Mesendoderm (in vitro differentiated cells): ENCODE data around the gene MZF1.

Source experiments
- DNase-seq: peaks from one replicate; pipeline ENCODE4 v3.0.0; 2013
- H2AK5ac ChIP-seq: 2 replicates; pipeline ENCODE4 v1.6.1; 2013; ENCODE audit warnings: low read length, inconsistent platforms
- H2BK120ac ChIP-seq: 2 replicates; pipeline ENCODE4 v1.6.1; 2013; ENCODE audit warnings: low read depth, mild to moderate bottlenecking, low read length, moderate library complexity, mixed read lengths
- H2BK15ac ChIP-seq: replicated peaks from 2 replicates; pipeline ENCODE4 v1.6.1; 2013; ENCODE audit warnings: low read depth, mild to moderate bottlenecking, moderate library complexity
- H2BK5ac ChIP-seq: 2 replicates; pipeline ENCODE4 v1.6.1; 2013; ENCODE audit warnings: low read length, inconsistent platforms
- H3K18ac ChIP-seq: 2 replicates; pipeline ENCODE4 v1.6.1; 2013; ENCODE audit warnings: mild to moderate bottlenecking, low read length, mixed read lengths
- H3K23ac ChIP-seq: one replicate; pipeline ENCODE4 v1.6.1; 2013; ENCODE audit warnings: low read length
- H3K27ac ChIP-seq: 2 replicates; pipeline ENCODE4 v1.5.1; 2013; ENCODE audit warnings: low read depth, mild to moderate bottlenecking, inconsistent platforms, low read length, moderate library complexity
- H3K27me3 ChIP-seq: 2 replicates; pipeline ENCODE4 v1.6.1; 2013; ENCODE audit warnings: low read length, control low read depth, mild to moderate bottlenecking, inconsistent platforms; ENCODE audit not compliant: insufficient read depth, poor library complexity
- H3K36me3 ChIP-seq: 2 replicates; pipeline ENCODE4 v1.6.1; 2013; ENCODE audit warnings: low read length, inconsistent platforms; ENCODE audit not compliant: control insufficient read depth, insufficient read depth
- H3K4ac ChIP-seq: one replicate; pipeline ENCODE4 v1.6.1; 2013; ENCODE audit warnings: low read depth, mild to moderate bottlenecking, low read length, moderate library complexity
- H3K4me1 ChIP-seq: 2 replicates; pipeline ENCODE4 v1.6.1; 2013; ENCODE audit warnings: low read depth, low read length, inconsistent platforms; ENCODE audit not compliant: control insufficient read depth
- H3K4me2 ChIP-seq: 2 replicates; pipeline ENCODE4 v1.6.1; 2013; ENCODE audit warnings: low read length
- H3K4me3 ChIP-seq: 2 replicates; pipeline ENCODE4 v1.5.1; 2013; ENCODE audit warnings: mild to moderate bottlenecking, low read length
- H3K56ac ChIP-seq: one replicate; pipeline ENCODE4 v1.6.1; 2013; ENCODE audit warnings: low read length
- H3K79me1 ChIP-seq: 2 replicates; pipeline ENCODE4 v1.6.1; 2013; ENCODE audit warnings: low read length, inconsistent platforms
- H3K79me2 ChIP-seq: 2 replicates; pipeline ENCODE4 v1.6.1; 2013; ENCODE audit warnings: mild to moderate bottlenecking, low read length; ENCODE audit not compliant: control insufficient read depth, insufficient read depth
- H3K9ac ChIP-seq: 2 replicates; pipeline ENCODE4 v1.6.1; 2013; ENCODE audit warnings: low read length, inconsistent platforms
- H4K5ac ChIP-seq: one replicate; pipeline ENCODE4 v1.6.1; 2013; ENCODE audit warnings: low read length
- H4K8ac ChIP-seq: one replicate; pipeline ENCODE4 v1.6.1; 2013; ENCODE audit warnings: low read depth, mild to moderate bottlenecking, control low read depth, low read length, moderate library complexity
- WGBS: extraction: QIAGEN DNeasy Blood & Tissue Kit; methylation state at CpG from one replicate; pipeline ENCODE4 v1.1.7; 2013; ENCODE audit warnings: low lambda C conversion rate, missing lambda C conversion rate; ENCODE audit not compliant: insufficient coverage; ENCODE audit errors: extremely low coverage; 5-methylcytosine and 5-hydroxymethylcytosine counted together

Gene MZF1

DNA sequence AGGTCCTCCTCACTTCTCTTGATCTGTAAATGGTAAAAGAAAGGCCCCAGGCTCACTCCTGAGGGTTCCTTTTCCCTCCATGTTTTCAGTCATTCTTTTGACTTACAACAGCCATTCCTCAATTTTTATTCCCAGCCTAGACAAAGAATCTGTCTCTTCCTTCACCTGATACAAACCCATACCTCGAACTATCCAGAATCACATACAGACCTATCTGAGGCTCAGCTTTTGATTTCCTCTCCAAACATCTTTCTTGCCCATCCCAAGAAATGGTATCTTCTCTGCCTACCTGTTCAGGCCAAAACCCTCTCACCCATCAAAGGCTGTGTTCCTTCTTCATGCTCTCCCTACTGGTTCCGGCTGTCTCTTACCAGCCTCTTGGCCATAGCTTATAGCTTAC is 20.5 kb downstream of the MZF1 start:
- no peak for DNase-seq
- no CpG with 5 or more reads among the region's 2 CpGs for WGBS
- no peak overlapping the region for H2BK5ac ChIP-seq
- H3K4ac ChIP-seq, result no peak overlapping the region
- H2BK15ac ChIP-seq, result no peak overlapping the region
- peaks cover 39% of the 10 kb centered on the region for H3K79me2 ChIP-seq
- peaks cover 35% of the 10 kb centered on the region for H3K36me3 ChIP-seq
- no peak overlapping the region for H4K5ac ChIP-seq
- no peak overlapping the region for H2AK5ac ChIP-seq
- no peak overlapping the region for H3K56ac ChIP-seq
- H3K27ac ChIP-seq, result no peak overlapping the region
- peaks cover 33% of the 10 kb centered on the region for H3K79me1 ChIP-seq
- H3K4me3 ChIP-seq, result no peak overlapping the region
- no peak overlapping the region for H3K4me2 ChIP-seq
- H2BK120ac ChIP-seq, result no peak overlapping the region
- peaks cover 6% of the 10 kb centered on the region for H3K4me1 ChIP-seq
- no peaks in the 10 kb centered on the region for H3K27me3 ChIP-seq
- no peak overlapping the region for H3K18ac ChIP-seq
- no peak overlapping the region for H3K23ac ChIP-seq
- H4K8ac ChIP-seq, result no peak overlapping the region
- no peak overlapping the region for H3K9ac ChIP-seq

DNA sequence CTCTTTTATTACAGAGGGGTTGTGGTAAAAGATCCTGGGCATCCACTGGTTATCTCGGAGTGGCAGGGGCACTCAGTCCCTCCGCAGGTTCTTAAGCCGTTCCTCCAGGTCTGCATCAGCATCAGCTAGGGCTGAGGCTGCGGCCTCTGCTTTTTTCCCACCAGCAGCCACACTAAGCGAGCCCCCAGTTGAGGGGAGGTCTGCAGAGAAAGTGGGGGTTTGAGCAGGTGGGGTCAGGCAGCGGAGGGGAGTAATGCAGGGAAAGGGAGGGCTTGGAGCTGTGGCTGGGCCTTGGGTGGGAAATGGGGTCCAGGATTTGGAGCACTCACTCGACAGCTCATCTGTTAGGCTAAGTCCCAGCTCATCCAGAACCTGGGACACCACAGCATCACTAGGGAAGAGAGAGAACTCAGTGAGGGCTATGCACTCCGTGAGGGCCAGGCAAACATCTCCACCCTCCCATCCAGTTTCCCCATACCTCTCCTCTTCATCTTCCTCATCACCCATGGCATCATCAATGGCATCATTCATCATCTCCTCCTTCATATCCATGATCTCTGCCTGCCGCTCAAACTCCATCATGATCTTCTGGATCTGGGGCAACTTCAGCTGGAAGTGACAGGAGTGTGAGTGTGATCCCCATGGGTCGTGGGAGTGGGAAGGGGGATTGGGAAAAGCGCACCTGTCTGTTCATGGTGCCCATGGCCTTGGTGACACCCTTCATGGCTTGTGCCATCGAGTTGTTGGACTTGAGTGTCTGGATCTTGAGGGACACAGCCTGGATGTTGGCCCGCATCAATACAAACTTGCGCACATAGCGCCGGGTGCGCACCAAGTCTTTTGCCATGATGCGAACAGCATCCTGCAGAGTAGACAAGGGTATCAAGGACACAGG is 21.3 kb downstream of the MZF1 start:
- Histone ChIP-seq H3K9ac (no peak overlapping the region), H3K27me3 (no peaks in the 10 kb centered on the region), H3K56ac (no peak overlapping the region), H4K5ac (no peak overlapping the region), H2BK120ac (no peak overlapping the region), H3K79me1 (peaks cover 36% of the 10 kb centered on the region), H3K4me3 (no peak overlapping the region), H3K27ac (no peak overlapping the region), H3K36me3 (peaks cover 41% of the 10 kb centered on the region), H3K4me2 (no peak overlapping the region), H3K23ac (no peak overlapping the region), H2BK15ac (no peak overlapping the region), H2BK5ac (no peak overlapping the region), H3K18ac (no peak overlapping the region), H2AK5ac (no peak overlapping the region), H3K4ac (no peak overlapping the region), H4K8ac (no peak overlapping the region), H3K79me2 (peaks cover 39% of the 10 kb centered on the region), H3K4me1 (peaks cover 2% of the 10 kb centered on the region)
- WGBS, result no CpG with 5 or more reads among the region's 18 CpGs
- no peak for DNase-seq

DNA sequence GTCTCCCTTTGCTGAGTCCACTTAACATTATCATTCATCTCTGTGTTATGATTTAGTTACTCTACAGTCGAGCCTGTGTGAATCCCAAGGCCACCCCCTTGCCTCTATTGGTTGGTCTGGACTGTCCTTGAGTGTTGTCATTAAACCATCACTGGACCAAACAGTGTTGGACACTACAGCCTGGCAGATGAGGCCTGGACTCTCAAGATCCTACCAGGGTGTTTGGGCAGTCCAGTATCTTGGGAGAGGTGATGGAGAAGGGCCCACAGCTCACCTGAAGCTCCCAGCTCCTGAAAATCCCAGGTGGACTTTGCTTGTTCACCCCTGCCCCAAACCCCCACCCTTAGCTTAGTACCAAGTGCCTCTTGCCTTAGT is 22.0 kb downstream of the MZF1 start:
- Histone ChIP-seq H2AK5ac (no peak overlapping the region), H2BK120ac (no peak overlapping the region), H2BK15ac (no peak overlapping the region), H3K27ac (no peak overlapping the region), H4K8ac (no peak overlapping the region), H3K36me3 (peaks cover 40% of the 10 kb centered on the region), H4K5ac (no peak overlapping the region), H3K4me3 (no peak overlapping the region), H3K4ac (no peak overlapping the region), H3K4me2 (no peak overlapping the region), H3K4me1 (peaks cover 9% of the 10 kb centered on the region), H3K9ac (no peak overlapping the region), H3K56ac (no peak overlapping the region), H3K23ac (no peak overlapping the region), H2BK5ac (no peak overlapping the region), H3K18ac (no peak overlapping the region), H3K79me1 (peaks cover 33% of the 10 kb centered on the region), H3K79me2 (peaks cover 39% of the 10 kb centered on the region), H3K27me3 (no peaks in the 10 kb centered on the region)
- no CpG with 5 or more reads among the region's 1 CpG for WGBS
- DNase-seq, result no peak

DNA sequence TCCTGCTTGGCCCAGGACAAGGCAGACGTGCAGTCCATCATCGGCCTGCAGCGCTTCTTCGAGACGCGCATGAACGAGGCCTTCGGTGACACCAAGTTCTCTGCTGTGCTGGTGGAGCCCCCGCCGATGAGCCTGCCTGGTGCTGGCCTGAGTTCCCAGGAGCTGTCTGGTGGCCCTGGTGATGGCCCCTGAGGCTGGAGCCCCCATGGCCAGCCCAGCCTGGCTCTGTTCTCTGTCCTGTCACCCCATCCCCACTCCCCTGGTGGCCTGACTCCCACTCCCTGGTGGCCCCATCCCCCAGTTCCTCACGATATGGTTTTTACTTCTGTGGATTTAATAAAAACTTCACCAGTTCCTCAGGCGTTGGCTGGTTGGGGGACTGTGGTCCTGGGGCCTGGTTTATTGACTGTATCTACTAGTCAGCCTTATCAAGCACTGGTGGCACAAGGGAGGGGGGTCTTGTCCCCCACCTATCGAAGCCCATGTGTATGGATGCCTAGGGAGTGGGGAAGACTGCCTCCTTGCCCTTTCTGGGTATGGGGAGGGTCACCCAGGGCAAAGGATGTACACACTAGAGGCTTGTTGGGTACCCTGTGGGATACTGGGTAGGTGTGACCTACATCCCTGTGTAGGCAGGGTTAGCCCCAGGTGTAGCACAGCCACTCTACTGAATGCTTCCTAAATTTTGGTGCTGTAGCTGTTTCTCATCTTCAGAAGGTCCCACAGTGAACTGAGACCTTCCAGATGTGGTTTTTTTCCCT is 22.6 kb downstream of the MZF1 start:
- Histone ChIP-seq H3K18ac (no peak overlapping the region), H4K5ac (no peak overlapping the region), H2BK5ac (no peak overlapping the region), H3K9ac (no peak overlapping the region), H3K23ac (no peak overlapping the region), H2BK15ac (no peak overlapping the region), H3K79me2 (peaks cover 44% of the 10 kb centered on the region), H3K36me3 (peaks cover 40% of the 10 kb centered on the region), H4K8ac (no peak overlapping the region), H2AK5ac (no peak overlapping the region), H3K27ac (no peak overlapping the region), H3K4me2 (no peak overlapping the region), H3K56ac (no peak overlapping the region), H3K79me1 (peaks cover 33% of the 10 kb centered on the region), H3K4me1 (peaks cover 10% of the 10 kb centered on the region), H3K27me3 (no peaks in the 10 kb centered on the region), H2BK120ac (no peak overlapping the region), H3K4me3 (no peak overlapping the region), H3K4ac (no peak overlapping the region)
- no CpG with 5 or more reads among the region's 13 CpGs for WGBS
- DNase-seq, result no peak

DNA sequence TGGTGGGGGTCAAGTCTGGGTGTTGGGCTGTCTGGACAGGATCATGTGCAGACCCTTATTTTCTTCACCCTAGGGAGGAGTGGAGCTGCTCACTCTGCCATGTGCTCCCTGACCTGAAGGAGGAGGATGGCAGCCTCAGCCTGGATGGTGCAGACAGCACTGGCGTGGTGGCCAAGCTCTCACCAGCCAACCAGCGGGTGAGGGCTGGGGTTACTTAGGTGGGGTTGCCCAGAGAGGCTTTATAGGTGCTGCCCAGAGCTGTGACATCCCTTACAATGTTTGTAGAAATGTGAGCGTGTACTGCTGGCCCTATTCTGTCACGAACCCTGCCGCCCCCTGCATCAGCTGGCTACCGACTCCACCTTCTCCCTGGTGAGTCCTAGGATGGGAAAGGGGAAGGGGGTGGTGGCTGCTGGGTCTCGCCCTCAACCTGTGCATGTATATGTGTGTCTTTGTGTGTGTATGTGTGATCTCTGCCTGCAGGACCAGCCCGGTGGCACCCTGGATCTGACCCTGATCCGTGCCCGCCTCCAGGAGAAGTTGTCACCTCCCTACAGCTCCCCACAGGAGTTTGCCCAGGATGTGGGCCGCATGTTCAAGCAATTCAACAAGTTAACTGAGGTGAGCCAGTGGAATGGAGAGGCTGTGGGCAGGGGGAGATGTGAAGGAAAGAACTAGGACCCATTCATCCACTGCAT is 23.3 kb downstream of the MZF1 start:
- H3K4me1 ChIP-seq, result peaks cover 8% of the 10 kb centered on the region
- H2BK120ac ChIP-seq, result no peak overlapping the region
- H3K79me1 ChIP-seq, result peaks cover 33% of the 10 kb centered on the region
- H3K4me2 ChIP-seq, result no peak overlapping the region
- no peak overlapping the region for H4K8ac ChIP-seq
- H3K9ac ChIP-seq, result no peak overlapping the region
- no peak overlapping the region for H2BK15ac ChIP-seq
- H3K27me3 ChIP-seq, result no peaks in the 10 kb centered on the region
- H3K23ac ChIP-seq, result no peak overlapping the region
- no peak overlapping the region for H4K5ac ChIP-seq
- no peak for DNase-seq
- H2AK5ac ChIP-seq, result no peak overlapping the region
- H3K79me2 ChIP-seq, result peaks cover 51% of the 10 kb centered on the region
- no CpG with 5 or more reads among the region's 11 CpGs for WGBS
- no peak overlapping the region for H2BK5ac ChIP-seq
- peaks cover 40% of the 10 kb centered on the region for H3K36me3 ChIP-seq
- H3K4me3 ChIP-seq, result no peak overlapping the region
- H3K56ac ChIP-seq, result no peak overlapping the region
- no peak overlapping the region for H3K18ac ChIP-seq
- H3K4ac ChIP-seq, result no peak overlapping the region
- H3K27ac ChIP-seq, result no peak overlapping the region
